SK-N-SH (cell line): Measurements from ENCODE around the gene TRAPPC2L.

Source experiments
- CTCF ChIP-seq: fragments of 200-600 bp; sonication (generic); IDR thresholded peaks from 2 replicates; pipeline ENCODE4 v1.6.1; 2017; ENCODE audit warnings: antibody characterized with exemption, mild to moderate bottlenecking, moderate library complexity
- EP300 ChIP-seq, 2 experiments: IDR thresholded peaks; 2 replicates each; pipeline versions ENCODE4 v1.4.0 to v1.6.1; 2012; ENCODE audit warnings: borderline replicate concordance in 1 of 2, low read depth in 1 of 2, low read length in 1 of 2
- EZH2phosphoT487 ChIP-seq: fragments of 200-600 bp; sonication (generic); IDR thresholded peaks from 2 replicates; pipeline ENCODE4 v1.6.1; 2017; ENCODE audit warnings: low read depth, mixed run types, mild to moderate bottlenecking, antibody characterized with exemption, moderate library complexity, borderline replicate concordance
- GABPA ChIP-seq: IDR thresholded peaks from 2 replicates; pipeline ENCODE4 v1.4.0; 2012; ENCODE audit warnings: low read depth, mild to moderate bottlenecking
- JUND ChIP-seq: IDR thresholded peaks from 2 replicates; pipeline ENCODE4 v1.4.0; 2012
- NFIC ChIP-seq: IDR thresholded peaks from 2 replicates; pipeline ENCODE4 v1.4.0; 2012; ENCODE audit warnings: borderline replicate concordance
- NRF1 ChIP-seq: IDR thresholded peaks from 2 replicates; pipeline ENCODE4 v1.6.1; 2012; ENCODE audit warnings: low read depth, mild to moderate bottlenecking, low read length
- POLR2AphosphoS5 ChIP-seq: IDR thresholded peaks from 2 replicates; pipeline ENCODE4 v1.6.1; 2012; ENCODE audit warnings: low read depth, low read length
- RAD21 ChIP-seq: IDR thresholded peaks from 2 replicates; pipeline ENCODE4 v1.6.1; 2012; ENCODE audit warnings: mild to moderate bottlenecking, low read length
- RFX5 ChIP-seq: IDR thresholded peaks from 2 replicates; pipeline ENCODE4 v1.6.1; 2012; ENCODE audit warnings: mild to moderate bottlenecking, improper control_type of control experiment, low read length
- SIN3A ChIP-seq: IDR thresholded peaks from 2 replicates; pipeline ENCODE4 v1.6.1; 2012; ENCODE audit warnings: low read depth, mild to moderate bottlenecking, low read length, moderate library complexity, borderline replicate concordance

- no peak for TF ChIP-seq CTCF
- no peak for TF ChIP-seq EZH2phosphoT487
- no peak for TF ChIP-seq POLR2AphosphoS5
- TF ChIP-seq NFIC, result no peak
- no peak for TF ChIP-seq SIN3A
- TF ChIP-seq RFX5, result no peak
- TF ChIP-seq NRF1, result no peak
- TF ChIP-seq EP300 (IDR thresholded peaks at IDR 0.05; ENCODE audit: borderline replicate concordance in 1 of 2, low read depth in 1 of 2, low read length in 1 of 2), result no peak
- no peak for TF ChIP-seq RAD21
- TF ChIP-seq JUND, result no peak
- no peak for TF ChIP-seq GABPA
Observed at GRCh38 chr16:88869673-88869980, 12.7 kb downstream of the TRAPPC2L start.
